Astrocyte (in vitro differentiated cells and primary cell): ENCODE results near the gene SH2B3.

ENCODE experiments used
- EZH2 ChIP-seq: IDR thresholded peaks from 2 replicates; pipeline ENCODE4 v1.6.1; 2012; ENCODE audit warnings: mild to moderate bottlenecking, low read length, inconsistent platforms; ENCODE audit not compliant: insufficient read depth
- TF ChIP-seq, protein P1 (sequence below): IDR thresholded peaks from 2 replicates; pipeline ENCODE4 v1.5.1; 2011; ENCODE audit warnings: low read depth, mild to moderate bottlenecking, inconsistent platforms, low read length, moderate library complexity; ENCODE audit not compliant: insufficient read depth

DNA sequence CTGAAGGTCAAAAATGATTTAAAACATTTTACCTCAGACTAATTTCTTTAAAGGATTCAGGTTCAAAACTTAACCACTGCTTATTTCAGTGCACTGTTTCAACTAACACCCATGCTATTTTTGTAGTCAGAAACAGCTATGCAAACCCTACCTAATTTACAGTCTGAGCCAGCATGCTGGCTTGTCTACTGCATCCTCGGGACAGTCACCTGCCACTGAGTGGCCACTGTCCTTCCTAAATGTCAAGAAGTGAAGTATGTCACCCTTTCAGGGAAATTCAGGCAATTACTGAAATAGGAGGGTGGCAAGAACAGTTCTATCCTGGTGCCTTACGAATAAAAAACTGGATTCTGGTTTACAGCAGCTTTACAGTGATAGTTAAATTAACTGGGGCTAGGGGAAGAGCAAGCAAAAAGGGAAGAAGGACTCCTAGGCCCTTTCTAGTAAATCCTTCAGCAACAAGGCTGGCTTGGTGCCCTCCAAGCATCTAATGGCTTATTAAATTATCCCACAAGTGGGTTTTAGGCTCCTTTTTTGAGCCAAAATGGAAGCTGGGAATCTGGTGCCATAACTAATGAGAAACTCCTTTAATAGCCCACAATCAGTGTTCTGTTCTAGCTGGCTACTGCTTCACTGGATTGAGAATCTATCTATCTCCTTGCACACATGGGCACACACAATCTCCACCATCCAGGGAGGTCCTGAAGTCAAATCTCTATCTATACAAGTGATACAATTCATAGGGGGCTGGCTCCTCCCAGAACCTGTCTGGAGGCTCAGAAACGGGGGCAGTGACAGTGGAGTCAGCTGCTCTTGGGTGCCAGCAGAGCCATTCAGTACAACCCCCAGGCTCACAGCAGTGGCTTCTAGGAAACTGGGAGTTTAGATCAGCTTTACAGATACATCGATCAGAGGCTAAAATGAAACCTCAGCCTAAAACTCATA lies 43.4 kb downstream of the SH2B3 start:
- TF ChIP-seq, protein P1, sequence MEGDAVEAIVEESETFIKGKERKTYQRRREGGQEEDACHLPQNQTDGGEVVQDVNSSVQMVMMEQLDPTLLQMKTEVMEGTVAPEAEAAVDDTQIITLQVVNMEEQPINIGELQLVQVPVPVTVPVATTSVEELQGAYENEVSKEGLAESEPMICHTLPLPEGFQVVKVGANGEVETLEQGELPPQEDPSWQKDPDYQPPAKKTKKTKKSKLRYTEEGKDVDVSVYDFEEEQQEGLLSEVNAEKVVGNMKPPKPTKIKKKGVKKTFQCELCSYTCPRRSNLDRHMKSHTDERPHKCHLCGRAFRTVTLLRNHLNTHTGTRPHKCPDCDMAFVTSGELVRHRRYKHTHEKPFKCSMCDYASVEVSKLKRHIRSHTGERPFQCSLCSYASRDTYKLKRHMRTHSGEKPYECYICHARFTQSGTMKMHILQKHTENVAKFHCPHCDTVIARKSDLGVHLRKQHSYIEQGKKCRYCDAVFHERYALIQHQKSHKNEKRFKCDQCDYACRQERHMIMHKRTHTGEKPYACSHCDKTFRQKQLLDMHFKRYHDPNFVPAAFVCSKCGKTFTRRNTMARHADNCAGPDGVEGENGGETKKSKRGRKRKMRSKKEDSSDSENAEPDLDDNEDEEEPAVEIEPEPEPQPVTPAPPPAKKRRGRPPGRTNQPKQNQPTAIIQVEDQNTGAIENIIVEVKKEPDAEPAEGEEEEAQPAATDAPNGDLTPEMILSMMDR = no peak
- no peak for TF ChIP-seq EZH2
